ENCODE measurements around the gene FAM83C.

Gene FAM83C

GRCh38 chr20:35291654-35292503, at the start of gene FAM83C:
Gene FAM83C (minus strand): TSS chr20:35292425. CDS start chr20:35292304, 121 bp downstream.
- DNase-seq, result no peak

DNA sequence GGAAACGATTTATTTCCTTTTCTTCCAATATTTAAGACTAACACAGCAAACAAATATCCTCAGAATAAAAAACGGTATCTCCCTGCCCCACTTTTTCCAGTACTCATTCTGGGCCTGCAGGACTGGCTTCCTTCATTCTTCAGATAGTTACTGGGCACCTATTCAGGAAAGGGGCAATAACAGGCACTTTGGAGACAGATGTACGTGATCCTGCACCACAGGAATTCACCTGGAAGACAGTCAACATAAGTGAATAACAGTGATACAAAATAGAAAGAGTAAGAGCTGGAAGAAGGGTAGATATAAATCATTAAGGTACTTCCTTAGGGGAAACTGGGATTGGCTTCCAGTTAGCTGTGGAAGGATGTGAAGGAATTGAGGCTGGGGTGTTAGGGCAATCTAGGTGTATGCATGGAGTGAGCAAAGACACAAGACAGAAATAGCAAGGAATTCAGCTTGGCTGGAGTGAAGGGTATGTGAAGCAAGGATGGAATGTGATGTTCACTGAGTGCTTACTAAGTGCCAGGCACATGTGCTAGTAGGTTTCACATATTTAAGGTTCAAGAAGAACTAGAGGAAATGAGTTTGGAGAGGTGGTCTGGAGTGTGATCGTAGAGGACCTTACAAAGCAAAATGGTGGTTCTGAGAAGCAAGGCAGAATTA, 49.3 kb upstream of the FAM83C start:
- no peak for DNase-seq

DNA sequence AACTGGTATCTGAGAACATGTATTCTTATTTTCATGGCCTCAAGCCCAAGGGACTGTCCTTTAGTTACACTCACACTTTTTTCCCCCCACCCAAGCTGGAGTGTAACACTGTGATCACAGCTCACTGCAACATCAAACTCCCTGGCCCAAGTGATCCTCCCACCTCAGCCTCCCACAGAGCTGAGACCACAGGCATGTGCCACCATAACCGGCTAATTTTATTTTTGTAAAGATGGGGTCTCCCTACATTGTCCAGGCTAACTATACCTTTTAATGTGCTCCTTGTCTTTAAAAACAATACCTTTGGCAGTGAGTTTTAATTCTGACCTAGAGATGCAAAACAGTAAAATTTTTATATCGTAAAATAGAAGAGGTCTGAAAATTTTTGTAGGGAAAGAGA, 48.2 kb upstream of the FAM83C start:
- no peak for DNase-seq

DNA sequence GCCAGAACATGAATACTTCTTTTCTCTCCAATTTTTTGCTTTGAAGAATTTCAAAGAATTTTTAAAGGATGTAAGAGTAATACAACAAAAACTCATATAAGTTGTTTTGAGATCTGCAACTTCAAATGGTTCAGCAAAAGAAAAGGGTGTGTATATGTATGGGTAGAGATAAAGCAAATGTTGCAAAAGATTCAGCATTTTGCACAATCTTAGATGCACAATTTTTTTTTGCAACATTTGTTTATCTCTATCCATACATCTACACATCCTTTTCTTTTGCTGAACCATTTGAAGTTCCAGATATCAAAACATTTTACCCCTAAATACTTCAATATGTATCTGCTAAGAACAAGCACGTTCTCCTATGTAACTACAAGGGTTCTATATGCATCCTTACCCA, 47.4 kb upstream of the FAM83C start:
- DNase-seq, result no peak

GRCh38 chr20:35339007-35339406, 46.8 kb upstream of the FAM83C start:
- DNase-seq, result no peak

DNA sequence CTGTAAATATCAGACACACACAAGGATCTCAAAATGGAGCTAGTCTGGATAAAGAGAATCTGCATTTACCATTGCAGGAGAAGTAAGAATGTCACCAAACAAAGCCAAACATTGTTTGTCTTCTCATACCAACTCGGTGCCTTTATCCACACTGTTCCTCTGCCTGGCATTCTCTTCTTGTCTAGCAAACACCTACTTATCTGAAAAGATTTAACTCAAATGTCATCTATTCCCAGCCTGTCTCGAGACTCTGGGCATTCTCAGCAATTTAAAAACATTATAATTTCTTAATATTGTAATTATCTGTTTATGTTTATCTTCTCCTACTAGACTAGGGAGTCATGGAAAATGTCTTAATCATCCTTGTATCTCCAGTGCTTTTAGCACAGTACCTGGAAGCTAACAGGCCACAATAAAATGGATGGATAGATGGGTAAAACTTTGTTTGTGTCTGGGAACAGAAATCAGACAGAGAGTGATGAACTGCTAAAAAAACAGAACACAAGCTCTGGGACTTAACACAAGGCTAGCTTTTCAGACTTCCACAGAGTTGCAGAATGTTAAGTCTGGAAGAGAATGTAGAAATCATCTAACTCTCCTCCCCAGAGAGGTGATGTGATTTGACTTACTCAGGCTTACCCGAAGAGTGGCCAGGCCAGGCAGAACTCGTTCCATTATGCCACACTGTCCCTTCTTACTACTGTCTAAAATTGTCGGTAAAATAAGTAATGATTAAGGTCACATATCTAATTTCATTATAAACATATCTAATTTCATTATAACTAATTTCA, 42.3 kb upstream of the FAM83C start:
- no peak for DNase-seq

GRCh38 chr20:35333606-35334005, 41.4 kb upstream of the FAM83C start:
- no peak for DNase-seq

DNA sequence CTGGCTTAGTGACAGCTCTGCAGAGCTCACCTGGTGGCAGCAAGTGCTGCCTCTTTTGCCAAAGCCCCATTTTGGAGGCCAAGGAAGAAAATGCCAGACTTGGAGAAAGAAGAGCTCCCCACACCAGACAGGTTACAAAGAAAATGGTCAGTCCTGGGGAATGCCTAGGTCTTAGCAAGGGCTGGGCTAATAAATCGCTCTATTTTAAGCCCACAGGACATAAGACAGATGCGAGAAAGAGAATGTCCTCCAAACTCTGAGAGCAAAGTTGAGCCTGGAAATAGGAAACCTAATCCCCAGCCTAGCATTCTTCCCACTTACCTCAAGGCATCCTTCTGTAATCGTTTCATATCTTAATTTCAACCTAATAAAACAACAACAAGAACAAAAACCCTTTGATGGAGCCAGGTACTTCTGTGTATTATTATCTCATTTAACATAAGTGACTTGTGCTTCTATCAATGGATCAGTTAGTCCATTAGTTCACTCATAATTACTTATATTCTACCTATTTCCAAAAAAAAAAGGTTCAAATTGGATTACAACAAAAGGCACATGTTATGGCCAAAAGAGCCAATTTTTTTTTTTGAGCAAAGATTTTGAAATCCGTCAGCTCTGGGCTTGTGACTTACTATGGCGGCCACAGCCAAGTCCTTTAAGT, 40.4 kb upstream of the FAM83C start:
- DNase-seq, result no peak

GRCh38 chr20:35329435-35330139, 37.4 kb upstream of the FAM83C start:
- no peak for DNase-seq

DNA sequence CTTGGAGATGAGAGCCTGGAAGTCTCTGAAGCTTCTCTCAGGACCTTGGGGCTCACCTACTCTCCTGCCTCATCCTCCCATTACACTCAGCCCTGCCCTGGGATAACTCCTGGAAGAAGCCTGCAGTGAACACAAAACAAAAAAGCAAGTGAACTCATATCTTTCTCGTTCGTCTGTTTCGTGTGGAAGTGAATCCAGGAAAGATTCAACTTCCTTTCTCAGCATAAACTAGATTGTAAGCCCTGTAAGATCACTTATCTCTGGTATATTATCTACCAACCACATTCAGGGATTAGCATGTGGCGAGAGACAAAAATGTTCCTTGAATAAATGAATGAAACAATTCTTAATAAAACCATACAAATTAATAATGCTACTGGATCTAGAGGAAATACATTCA, 36.5 kb upstream of the FAM83C start:
- DNase-seq, result no peak

GRCh38 chr20:35328095-35328685, 36.0 kb upstream of the FAM83C start:
- DNase-seq, result no peak

DNA sequence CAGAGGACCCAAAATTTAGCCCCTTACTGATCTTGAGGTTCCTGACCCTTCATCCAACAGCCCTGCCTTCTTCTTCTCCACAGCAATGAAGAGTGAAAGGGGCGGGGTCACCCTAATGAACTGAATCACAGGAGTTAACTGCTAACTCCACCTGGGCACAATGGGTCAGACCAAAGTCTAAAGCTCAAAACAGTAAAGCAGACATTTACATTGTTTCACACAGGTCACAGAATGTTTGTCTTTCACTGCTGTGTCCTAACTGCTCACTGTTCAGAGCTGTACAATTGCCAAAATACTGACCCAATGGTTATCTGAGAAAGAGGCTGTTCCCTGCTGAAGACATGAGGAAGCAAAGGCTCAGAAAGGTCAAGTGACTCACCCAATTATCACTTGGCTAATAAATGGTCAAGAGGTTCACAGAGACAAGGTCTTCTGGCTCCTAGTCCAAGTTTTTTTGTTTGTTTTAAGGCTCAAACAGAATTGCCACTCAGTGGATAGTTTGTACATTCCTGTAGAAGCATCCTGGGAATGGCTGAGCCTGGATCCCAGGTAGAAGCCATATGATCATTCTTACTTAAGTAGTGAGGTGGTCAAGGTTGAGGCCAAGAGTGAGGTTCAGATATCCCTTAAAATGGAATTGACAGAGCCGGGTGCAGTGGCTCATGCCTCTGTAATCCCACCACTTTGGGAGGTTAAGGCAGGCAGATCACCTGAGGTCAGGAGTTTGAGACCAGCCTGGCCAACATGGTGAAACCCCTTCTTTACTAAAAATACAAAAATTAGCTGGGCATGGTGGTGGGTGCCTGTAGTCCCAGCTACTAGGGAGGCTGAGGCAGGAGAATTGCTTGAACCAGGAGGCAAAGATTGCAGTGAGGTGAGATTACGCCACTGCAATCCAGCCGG, 35.1 kb upstream of the FAM83C start:
- DNase-seq, result no peak

DNA sequence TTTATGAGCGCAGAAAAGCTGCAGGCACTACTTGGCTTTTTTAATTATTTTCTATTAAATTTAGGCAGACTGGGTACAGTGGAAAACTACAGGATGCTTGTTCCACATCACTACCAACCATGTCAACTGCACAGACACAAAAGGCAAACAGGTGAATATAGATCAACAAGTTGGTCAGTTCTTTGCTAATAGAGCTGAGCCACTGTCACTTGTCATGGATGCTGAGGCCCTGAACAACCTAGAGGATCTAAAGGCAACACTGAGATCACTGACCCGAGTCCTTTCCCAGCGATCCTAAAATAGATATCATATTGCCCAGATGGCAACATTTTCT, 34.5 kb upstream of the FAM83C start:
- no peak for DNase-seq

DNA sequence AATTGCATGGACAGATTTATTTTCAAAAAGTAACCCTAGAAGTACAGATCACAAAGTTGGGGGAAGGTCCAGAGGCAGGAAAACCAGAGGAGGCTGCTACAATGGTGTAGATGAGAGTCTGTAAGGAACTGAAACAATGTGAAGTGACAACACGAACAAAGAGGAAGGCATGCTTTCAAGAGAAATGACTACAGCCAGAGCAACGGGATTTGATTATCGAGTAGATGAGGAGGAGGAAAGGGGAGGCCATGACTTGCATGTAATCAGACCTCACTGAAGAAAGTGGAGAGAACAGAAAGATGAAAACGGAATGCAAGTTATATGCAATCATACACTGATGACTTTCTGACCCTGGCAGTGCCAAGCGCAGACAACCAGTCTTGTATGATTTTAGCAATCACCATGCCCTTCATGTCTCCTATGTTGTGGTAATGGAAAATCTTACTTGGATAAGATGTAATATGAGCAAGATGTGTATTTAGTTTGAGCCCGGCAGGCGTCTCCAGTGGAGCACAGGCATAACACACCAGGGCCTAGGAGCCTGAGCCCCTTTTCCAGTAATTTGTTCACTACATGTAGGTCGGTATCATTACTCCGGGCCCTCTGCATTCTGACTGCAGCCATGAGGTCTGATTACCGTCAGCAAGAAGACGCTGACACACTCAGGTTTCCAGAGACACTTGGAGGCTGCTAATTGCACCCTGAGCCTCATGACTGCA, 34.0 kb upstream of the FAM83C start:
- DNase-seq, result no peak

- DNase-seq, result no peak
Observed at GRCh38 chr20:35325401-35325800, 33.2 kb upstream of the FAM83C start.

DNA sequence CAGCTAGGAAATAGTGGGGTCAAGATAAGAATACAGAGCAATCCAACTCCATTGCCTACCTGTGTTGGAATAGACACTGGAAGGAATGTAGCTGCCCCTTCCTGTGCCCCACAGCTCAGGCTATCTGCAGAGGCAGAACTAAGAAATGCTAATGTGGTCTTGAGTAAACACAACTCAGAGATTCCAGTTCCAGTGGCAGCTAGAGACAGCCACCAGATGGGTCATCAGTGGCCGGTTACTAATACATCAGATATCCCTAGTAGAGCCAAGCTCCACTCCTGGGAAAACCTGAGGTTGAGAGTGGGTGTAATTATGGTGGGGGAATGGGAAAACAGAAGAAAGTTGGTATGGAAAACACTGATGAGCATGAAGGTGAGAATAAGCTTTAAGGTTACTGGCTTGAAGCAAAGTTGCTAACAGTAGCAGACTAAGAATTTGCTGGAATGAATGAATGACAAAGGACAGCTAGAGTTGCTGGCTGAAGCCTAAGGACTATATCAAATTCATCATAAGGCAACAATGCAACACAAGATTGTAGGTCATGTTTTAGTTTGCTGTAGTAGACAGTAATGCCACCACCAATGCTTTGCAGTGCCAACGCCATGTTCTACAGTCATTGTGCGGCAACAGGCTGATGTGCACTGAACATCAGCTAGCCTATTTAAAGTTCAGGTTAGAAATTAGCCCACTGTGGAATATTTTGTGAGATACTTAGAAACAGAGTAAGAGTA, 28.3 kb upstream of the FAM83C start:
- no peak for DNase-seq

DNA sequence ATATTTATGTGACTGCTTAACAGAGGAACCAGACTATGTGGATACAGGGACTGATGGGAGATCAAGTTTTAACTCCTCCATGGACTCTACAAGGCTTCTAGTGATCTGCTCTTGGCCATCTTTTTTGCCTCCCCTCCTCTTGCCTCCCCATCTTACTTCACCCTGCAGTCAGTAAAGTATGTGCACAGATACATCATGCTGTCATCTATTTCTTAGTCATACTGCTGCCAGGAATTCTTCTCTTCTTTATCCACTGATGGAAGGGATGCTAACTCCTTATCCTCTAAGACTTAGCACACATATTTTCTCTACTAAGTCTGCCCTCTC, 27.6 kb upstream of the FAM83C start:
- no peak for DNase-seq

DNA sequence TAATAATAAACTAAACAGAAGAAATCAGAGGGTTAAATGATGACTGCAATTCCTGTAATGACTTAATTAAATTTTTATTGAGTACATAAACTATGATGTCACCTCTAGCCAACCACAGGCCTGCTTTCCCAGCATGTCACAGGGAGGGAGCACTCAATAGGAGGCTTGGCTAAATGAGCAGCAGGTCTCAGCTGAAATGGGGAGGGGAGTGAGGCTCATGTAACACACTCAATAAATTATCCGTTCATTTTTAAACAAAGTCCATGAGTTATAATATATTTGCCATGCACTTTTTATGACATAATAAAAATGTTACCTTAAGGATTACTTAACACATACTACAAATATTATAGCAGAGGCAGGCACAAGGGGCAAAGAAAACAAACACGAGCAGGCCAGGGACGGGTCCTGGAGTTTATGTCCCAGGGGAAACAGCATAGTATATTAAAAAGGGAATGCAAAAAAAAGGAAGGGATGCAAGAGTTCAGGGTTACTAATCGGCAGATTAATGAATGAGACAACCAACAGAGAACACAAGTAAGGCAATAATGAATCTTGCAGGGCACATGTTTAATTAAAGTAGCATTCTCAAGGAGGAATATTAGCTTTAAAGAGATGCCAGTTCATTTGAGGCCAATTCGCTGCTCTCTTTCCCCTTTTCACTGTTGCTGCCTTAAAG, 27.1 kb upstream of the FAM83C start:
- no peak for DNase-seq

- no peak for DNase-seq
Observed at GRCh38 chr20:35318502-35319157, 26.4 kb upstream of the FAM83C start.

All from activated CD4-positive, alpha-beta T cell treated with anti-CD3 and anti-CD28 coated beads for 1 hour (primary cell).